Lower leg skin (tissue), 3 donors: ENCODE results near the gene LIME1.

Experiments used
- POLR2A ChIP-seq, 2 donors: fragments of 450-650 bp; IDR thresholded peaks; one replicate each; pipeline ENCODE4 v1.6.1; 2016 to 2017; ENCODE audit warnings: antibody characterized with exemption in 2 of 2, mild to moderate bottlenecking in 1 of 2, moderate library complexity in 1 of 2
- TF ChIP-seq, protein P1 (sequence below), 3 donors: fragments of 450-650 bp; IDR thresholded peaks; one replicate each; pipeline ENCODE4 v1.5.1; 2016; ENCODE audit warnings: antibody characterized with exemption in 3 of 3, mild to moderate bottlenecking in 3 of 3, moderate library complexity in 2 of 3

DNA sequence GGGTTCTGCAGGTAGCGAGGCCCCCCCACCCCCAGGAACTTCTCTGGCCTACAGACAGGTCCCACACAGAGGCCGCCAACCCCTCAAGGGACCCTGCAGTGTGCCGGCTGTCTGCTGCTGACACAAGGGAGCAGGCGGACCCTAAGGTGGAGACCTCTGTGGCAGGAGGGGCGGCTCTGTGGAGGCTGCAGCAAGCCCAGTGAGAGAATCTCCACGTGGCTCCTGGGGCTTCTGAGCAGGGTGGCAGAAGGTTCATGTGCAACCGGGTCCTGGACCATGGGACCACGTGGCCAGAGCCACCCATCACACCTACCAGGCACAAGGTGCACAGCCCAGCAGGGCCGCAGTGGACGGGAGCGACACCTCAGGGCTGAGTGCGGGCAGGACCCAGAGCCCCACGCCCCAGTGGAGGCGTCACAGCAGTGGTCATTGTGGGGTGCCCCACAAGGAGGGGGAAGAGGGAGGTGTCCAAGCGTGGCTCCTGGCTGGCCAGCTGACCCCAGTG lies 32.9 kb upstream of the LIME1 start:
- TF ChIP-seq, protein P1, sequence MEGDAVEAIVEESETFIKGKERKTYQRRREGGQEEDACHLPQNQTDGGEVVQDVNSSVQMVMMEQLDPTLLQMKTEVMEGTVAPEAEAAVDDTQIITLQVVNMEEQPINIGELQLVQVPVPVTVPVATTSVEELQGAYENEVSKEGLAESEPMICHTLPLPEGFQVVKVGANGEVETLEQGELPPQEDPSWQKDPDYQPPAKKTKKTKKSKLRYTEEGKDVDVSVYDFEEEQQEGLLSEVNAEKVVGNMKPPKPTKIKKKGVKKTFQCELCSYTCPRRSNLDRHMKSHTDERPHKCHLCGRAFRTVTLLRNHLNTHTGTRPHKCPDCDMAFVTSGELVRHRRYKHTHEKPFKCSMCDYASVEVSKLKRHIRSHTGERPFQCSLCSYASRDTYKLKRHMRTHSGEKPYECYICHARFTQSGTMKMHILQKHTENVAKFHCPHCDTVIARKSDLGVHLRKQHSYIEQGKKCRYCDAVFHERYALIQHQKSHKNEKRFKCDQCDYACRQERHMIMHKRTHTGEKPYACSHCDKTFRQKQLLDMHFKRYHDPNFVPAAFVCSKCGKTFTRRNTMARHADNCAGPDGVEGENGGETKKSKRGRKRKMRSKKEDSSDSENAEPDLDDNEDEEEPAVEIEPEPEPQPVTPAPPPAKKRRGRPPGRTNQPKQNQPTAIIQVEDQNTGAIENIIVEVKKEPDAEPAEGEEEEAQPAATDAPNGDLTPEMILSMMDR (IDR thresholded peaks at IDR 0.05): no peak
- no peak for TF ChIP-seq POLR2A (IDR thresholded peaks at IDR 0.05)
